SK-MEL-5 (cell line): ENCODE measurements around the gene PAK1IP1. TPM values are rescaled to one million over a fixed set of nuclear protein-coding genes. Genes with fewer than 3 reads are reported as not detected.

Source experiments
- small RNA-seq, 2 experiments: library from RNA; depleted of rRNA; stranded (forward); fragments of <200 nt; gene quantifications; one replicate each; pipeline ENCODE3, GENCODE V24; 2014
- total RNA-seq: library from RNA; depleted of rRNA; stranded (reverse); fragments of >200 nt; shearing (Covaris generic); gene quantifications from 2 replicates; pipeline ENCODE4 v1.2.3, GENCODE V29; 2014; rRNA removed

Gene PAK1IP1
- total RNA-seq, 1 experiment from 2014 or later: 74.8 TPM

Small RNAs within 50 kb of the gene (small RNA-seq; reads per million reads assigned to genes)
- 0 reads per million in 2 experiments for gene RF00019
- gene RNA5SP203: 0 to 0.05 reads per million in 2 experiments

Other genes with a start within 250 kb of the PAK1IP1 start
- gene GCNT2, start 173.6 kb upstream of the PAK1IP1 start, total RNA-seq: 38.6 and 39.8 TPM in 2 replicates
- 0.63 and 0.85 TPM in 2 replicates for gene C6orf52, start 356 bp upstream of the PAK1IP1 start, total RNA-seq
- gene TMEM14C, start 28.1 kb downstream of the PAK1IP1 start, total RNA-seq: 270 and 304 TPM in 2 replicates
- 253 and 309 TPM in 2 replicates for gene TMEM14B, start 52.8 kb downstream of the PAK1IP1 start, total RNA-seq
- gene MAK, start 143.6 kb downstream of the PAK1IP1 start, total RNA-seq: 0.26 and 0.29 TPM in 2 replicates
- gene GCM2, start 187.1 kb downstream of the PAK1IP1 start, total RNA-seq: not detected in 2 replicates
- gene SYCP2L, start 192.1 kb downstream of the PAK1IP1 start, total RNA-seq: 5.6 and 6.2 TPM in 2 replicates